Large intestine (tissue), 3 donors: Measurements from ENCODE around the gene CTNNBIP1. TPM values are rescaled to one million over a fixed set of nuclear protein-coding genes. Genes with fewer than 3 reads are reported as not detected.

ENCODE experiments used
- DNase-seq, 2 donors: peaks; one replicate each; pipeline versions ENCODE4 v3.0.0 to v3.0.0-alpha.2; 2013
- H3K27ac ChIP-seq: one replicate; pipeline ENCODE4 v1.5.1; 2013; ENCODE audit warnings: low read length
- H3K27me3 ChIP-seq: 2 replicates; pipeline ENCODE4 v1.6.1; 2013; ENCODE audit warnings: low read length; ENCODE audit not compliant: control insufficient read depth, insufficient read depth
- H3K36me3 ChIP-seq: 2 replicates; pipeline ENCODE4 v1.6.1; 2013; ENCODE audit warnings: low read length; ENCODE audit not compliant: control insufficient read depth, insufficient read depth
- H3K4me1 ChIP-seq: one replicate; pipeline ENCODE4 v1.6.1; 2013; ENCODE audit warnings: low read length; ENCODE audit not compliant: control insufficient read depth, insufficient read depth
- H3K4me3 ChIP-seq: one replicate; pipeline ENCODE4 v1.5.1; 2013; ENCODE audit warnings: low read length
- H3K9me3 ChIP-seq: one replicate; pipeline ENCODE4 v1.6.1; 2013; ENCODE audit warnings: mild to moderate bottlenecking, low read depth, low read length, moderate library complexity; ENCODE audit not compliant: control insufficient read depth
- WGBS: methylation state at CpG from one replicate; pipeline ENCODE4 v1.1.5; 2013; ENCODE audit warnings: low lambda C conversion rate; ENCODE audit not compliant: insufficient coverage; 5-methylcytosine and 5-hydroxymethylcytosine counted together
- polyA plus RNA-seq: library from polyadenylated mRNA; unstranded; fragments of 120-200 nt; gene quantifications from one replicate; pipeline ENCODE4 v1.2.1, GENCODE V29; 2013

Gene CTNNBIP1
- polyA plus RNA-seq, 1 donor, result 21.6 TPM

GRCh38 chr1:9891207-9891606 is 18.9 kb downstream of the CTNNBIP1 start:
- Histone ChIP-seq H3K36me3 (peaks cover 7% of the 10 kb centered on the region), H3K4me1 (no peaks in the 10 kb centered on the region), H3K4me3 (no peak overlapping the region), H3K9me3 (no peaks in the 10 kb centered on the region), H3K27ac (no peak overlapping the region), H3K27me3 (no peaks in the 10 kb centered on the region)
- DNase-seq, result no peak
- WGBS, result no CpG with 5 or more reads among the region's 5 CpGs

DNA sequence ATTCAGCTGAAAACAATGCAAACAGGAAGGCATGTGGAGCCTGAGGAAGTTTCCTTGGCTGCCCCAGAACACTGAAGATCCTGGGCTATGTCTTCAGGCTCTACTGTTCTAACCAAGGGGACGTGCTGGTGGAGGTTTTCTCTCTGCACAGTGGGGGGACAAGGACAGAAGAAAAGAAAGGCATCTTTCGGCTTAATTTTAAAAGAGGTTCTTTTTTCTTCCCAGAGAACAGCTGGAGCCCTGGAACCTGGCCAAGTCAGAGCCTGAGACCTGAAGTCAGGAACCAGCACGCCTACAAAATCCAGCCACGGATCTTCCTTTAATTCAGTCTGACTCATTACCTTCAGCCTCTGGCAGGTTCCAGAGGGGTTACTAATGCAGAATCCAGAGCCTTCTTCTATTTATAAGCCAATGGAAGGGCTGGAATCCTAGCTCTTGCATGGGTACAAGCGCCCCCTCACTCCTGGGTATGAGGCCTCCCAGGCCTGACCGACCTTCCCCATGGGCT is 19.8 kb downstream of the CTNNBIP1 start:
- H3K4me1 ChIP-seq, result no peaks in the 10 kb centered on the region
- H3K36me3 ChIP-seq, result peaks cover 7% of the 10 kb centered on the region
- no peaks in the 10 kb centered on the region for H3K27me3 ChIP-seq
- no peaks in the 10 kb centered on the region for H3K9me3 ChIP-seq
- no CpG with 5 or more reads among the region's 6 CpGs for WGBS
- DNase-seq, result no peak
- H3K4me3 ChIP-seq, result no peak overlapping the region
- H3K27ac ChIP-seq, result no peak overlapping the region

GRCh38 chr1:9889411-9889810 is 20.7 kb downstream of the CTNNBIP1 start:
- H3K9me3 ChIP-seq, result no peaks in the 10 kb centered on the region
- H3K4me3 ChIP-seq, result no peak overlapping the region
- no peak overlapping the region for H3K27ac ChIP-seq
- H3K4me1 ChIP-seq, result no peaks in the 10 kb centered on the region
- no peaks in the 10 kb centered on the region for H3K27me3 ChIP-seq
- WGBS, result no CpG with 5 or more reads among the region's 8 CpGs
- DNase-seq, result no peak
- peaks cover 7% of the 10 kb centered on the region for H3K36me3 ChIP-seq

DNA sequence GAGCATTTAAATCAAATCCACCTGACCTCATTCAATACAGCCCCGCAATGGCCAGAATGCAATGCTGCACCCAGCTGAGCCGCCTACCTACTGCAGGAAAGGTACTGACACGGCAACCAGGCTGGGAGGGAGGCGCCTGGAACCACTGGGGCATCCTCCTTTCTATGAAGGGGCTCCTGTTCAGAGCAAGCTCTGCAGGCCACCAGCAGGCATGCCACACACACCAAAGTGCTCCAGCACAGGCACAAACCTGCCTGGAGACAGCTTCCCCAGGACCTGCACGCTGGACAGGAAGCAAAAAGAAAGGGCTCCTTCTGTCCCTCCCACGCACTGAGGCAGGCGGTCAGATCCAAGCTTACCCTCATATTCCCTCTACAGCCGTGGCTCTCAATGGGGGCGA is 21.2 kb downstream of the CTNNBIP1 start:
- peaks cover 7% of the 10 kb centered on the region for H3K36me3 ChIP-seq
- H3K4me3 ChIP-seq, result no peak overlapping the region
- no peak for DNase-seq
- no peaks in the 10 kb centered on the region for H3K27me3 ChIP-seq
- H3K27ac ChIP-seq, result no peak overlapping the region
- no CpG with 5 or more reads among the region's 9 CpGs for WGBS
- no peaks in the 10 kb centered on the region for H3K4me1 ChIP-seq
- H3K9me3 ChIP-seq, result no peaks in the 10 kb centered on the region

DNA sequence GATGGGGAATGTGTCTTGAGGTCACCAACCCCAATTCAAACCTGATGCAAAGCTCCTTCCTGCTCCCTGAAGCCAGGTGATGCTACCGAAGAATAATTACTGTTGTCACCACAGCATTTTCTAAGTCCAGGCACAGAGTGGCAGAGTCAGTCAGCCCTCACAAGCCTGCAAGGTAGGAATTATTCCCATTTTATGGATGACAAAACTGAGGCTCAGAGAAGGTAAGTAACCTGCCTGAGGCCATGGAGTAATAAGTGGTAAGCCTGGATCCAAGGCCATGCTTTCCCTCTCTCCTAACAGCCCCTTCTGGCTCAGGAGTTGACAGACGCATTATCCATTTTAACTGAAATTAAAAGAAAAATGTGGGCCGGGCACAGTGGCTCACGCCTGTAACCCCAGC is 23.0 kb downstream of the CTNNBIP1 start:
- no peaks in the 10 kb centered on the region for H3K4me1 ChIP-seq
- H3K27ac ChIP-seq, result no peak overlapping the region
- no peak for DNase-seq
- WGBS, result 100% methylated on average over 2 of the region's 4 CpGs
- no peaks in the 10 kb centered on the region for H3K27me3 ChIP-seq
- H3K36me3 ChIP-seq, result peaks cover 13% of the 10 kb centered on the region
- no peak overlapping the region for H3K4me3 ChIP-seq
- H3K9me3 ChIP-seq, result no peaks in the 10 kb centered on the region

DNA sequence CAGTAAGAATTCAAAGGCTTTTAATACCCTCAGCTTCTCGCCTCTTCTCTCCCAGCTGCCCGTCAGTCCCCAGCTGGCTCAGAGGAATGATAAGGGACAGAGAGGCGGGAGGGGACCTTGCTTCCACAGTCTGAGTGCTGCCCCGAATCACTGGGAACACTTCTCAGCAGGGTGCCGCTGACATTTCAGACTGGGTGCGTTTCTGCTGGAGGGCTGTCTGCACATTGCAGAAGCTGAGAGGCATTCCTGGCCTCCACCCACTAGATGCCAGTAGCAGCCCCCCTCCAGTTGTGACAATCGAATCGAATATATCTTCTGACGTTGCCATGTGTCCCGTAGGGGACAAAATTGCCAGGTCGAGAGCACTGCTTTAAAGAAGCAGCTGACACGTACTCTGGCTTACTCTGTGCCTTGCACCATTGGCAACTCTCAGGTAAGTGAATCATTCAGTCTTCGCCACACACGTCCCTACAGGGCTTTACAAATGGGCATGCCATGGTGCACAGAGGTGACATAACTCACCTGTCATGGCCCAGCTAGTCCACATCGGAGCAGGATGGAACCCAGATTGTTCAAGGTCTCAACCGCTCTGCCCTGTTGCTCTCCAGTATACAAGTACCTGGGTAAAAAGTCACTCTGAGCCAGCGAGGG is 23.9 kb downstream of the CTNNBIP1 start:
- no peaks in the 10 kb centered on the region for H3K4me1 ChIP-seq
- peaks cover 13% of the 10 kb centered on the region for H3K36me3 ChIP-seq
- no peak overlapping the region for H3K4me3 ChIP-seq
- H3K9me3 ChIP-seq, result no peaks in the 10 kb centered on the region
- H3K27me3 ChIP-seq, result no peaks in the 10 kb centered on the region
- no CpG with 5 or more reads among the region's 17 CpGs for WGBS
- no peak for DNase-seq
- H3K27ac ChIP-seq, result no peak overlapping the region

DNA sequence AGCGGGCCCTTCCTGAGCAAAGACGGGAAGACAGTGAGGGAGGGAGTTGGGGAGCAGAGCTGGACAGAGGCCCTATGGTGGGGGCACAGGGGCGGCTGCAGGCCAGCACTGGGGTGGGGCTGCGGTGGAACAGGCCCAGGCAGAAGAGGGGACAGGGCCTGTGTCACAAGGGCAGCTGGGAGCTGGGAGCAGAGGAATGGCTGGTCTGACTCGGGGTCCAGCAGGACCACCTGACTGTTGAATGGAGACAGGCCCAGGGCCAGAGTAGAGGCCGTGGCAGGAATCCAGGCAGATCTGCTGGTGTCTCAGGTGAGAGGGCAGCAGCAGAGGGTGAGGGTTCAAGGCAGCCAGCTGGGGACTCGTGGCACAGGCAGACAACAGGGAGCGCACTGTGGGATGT is 25.3 kb downstream of the CTNNBIP1 start:
- Histone ChIP-seq H3K36me3 (peaks cover 13% of the 10 kb centered on the region), H3K4me1 (no peaks in the 10 kb centered on the region), H3K27ac (no peak overlapping the region), H3K9me3 (no peaks in the 10 kb centered on the region), H3K27me3 (no peaks in the 10 kb centered on the region), H3K4me3 (no peak overlapping the region)
- WGBS, result no CpG with 5 or more reads among the region's 8 CpGs
- DNase-seq, result no peak

DNA sequence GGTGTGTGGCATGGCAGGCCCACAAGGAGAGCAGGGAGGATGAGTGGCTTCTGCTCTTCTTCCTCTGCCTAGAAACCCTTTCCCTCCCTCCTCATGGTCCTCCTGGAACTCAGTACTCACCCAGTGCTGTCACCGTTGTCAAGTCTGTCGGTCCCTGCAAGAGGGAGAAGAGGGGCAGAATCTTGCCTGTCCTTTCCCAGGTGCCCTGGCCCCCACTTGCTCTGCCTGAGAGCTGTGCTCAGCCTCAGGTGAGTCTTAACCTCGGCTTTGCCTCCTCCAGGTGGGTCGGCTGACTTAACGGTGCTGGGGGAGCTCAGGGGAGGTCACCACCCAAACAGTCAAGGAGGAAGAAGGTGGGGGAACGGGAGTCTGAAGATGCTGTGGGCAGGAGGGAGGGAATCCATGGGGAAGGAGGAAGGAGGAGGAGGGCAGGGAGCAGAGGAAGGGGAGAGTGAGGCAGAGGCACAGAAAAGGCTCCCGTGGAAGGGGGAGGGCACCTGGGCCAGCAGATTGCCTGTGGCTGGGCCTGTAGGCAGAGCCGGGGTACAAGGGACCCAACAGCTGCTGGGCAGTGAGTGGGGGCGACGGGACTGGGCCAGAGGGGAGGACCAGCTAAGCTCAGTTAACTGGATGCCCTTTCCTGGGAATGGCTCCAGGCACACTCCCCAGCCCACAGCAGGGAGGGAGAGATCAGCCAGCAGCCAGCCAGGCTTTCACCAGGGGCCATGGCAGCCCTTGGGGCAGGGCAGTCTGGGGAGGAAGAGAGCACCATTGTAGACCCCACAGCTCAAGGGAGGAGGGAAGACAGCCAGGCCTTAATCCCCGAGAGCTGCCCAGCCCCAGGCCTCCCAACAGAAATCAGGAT is 26.3 kb downstream of the CTNNBIP1 start:
- Histone ChIP-seq H3K27me3 (no peaks in the 10 kb centered on the region), H3K36me3 (peaks cover 12% of the 10 kb centered on the region), H3K4me1 (no peaks in the 10 kb centered on the region), H3K27ac (no peak overlapping the region), H3K4me3 (no peak overlapping the region), H3K9me3 (no peaks in the 10 kb centered on the region)
- whole genome bisulfite sequencing, result no CpG with 5 or more reads among the region's 11 CpGs
- DNase-seq, result no peak

GRCh38 chr1:9882945-9883303 is 27.1 kb downstream of the CTNNBIP1 start:
- DNase-seq, result no peak
- Histone ChIP-seq H3K4me3 (no peak overlapping the region), H3K9me3 (no peaks in the 10 kb centered on the region), H3K27me3 (no peaks in the 10 kb centered on the region), H3K4me1 (no peaks in the 10 kb centered on the region), H3K36me3 (peaks cover 12% of the 10 kb centered on the region), H3K27ac (no peak overlapping the region)
- no CpG with 5 or more reads among the region's 12 CpGs for WGBS

DNA sequence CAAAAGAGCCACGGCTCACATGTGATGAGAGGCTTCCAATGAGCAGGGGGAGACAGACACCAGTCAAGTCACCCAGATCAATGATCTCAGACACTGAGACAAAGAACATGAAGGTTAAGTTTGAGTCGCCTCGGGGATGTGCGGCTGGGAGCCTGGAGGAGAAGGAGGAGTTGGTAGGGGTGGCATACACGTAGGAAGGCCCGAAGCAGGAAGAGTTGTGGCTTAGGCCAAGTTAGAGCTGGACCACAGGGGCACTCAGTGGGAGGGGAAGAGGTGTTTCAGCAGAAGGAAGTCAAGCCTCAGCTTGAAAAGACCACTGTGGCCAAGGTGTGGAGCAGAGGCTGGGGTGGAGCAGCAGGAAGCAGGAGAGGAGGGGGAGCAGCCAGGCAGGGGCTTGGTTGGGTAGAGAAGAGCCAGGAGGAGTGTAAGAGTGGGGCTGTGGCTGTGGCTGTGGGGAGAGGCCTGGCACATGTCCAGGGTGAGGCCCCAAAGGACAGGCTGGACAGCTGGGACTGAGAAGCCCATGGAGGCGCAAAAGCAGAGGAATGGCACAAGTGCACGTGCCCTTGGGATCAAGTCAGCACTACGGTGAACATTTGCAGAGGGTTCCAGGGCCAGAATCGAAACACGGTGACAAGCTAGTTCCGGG is 27.6 kb downstream of the CTNNBIP1 start:
- Histone ChIP-seq H3K4me3 (no peak overlapping the region), H3K9me3 (no peaks in the 10 kb centered on the region), H3K27ac (no peak overlapping the region), H3K27me3 (no peaks in the 10 kb centered on the region), H3K36me3 (peaks cover 12% of the 10 kb centered on the region), H3K4me1 (no peaks in the 10 kb centered on the region)
- 93% methylated on average over 2 of the region's 12 CpGs for WGBS
- no peak for DNase-seq
